ENCODE data around the gene TBC1D9.

The TBC1D9 gene

DNA sequence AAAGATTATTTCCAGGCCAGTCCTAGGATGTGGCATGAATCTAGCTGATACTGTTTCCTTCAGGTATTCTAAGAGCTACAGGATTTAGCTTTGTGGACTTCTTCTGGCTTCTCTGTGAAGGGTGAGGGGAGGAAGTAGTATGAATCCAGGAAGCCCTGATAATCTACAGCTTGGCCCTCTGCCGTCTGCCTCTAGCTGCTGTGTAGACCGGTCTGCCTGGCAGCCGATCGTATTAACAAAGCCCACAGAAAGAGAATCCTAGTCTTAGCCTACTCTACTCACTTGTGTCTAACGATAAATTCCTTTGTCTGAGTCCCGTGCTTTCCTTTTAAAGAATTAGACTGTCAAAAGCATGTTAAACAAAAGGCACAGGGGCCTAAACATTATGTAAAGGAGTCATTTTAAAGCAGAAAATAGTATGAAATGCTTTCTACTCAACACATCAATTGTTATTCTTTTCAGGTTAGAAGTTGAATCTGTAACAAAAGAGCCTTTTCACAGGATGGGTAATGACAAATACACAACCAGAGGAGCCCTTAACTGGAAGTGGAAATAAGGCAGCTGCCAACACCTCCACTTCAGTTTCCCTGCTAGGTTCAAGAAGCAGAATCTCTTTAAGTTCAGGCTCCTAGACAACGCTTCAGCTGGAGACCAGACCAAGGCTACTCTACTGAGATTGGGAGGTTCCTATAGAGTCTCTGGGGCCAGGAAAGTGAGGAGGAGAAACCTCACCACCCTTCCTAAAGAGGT is 138.5 kb downstream of the TBC1D9 start:
- no peak for DNase-seq
- Histone ChIP-seq H3K4me3 (ENCODE audit: low read length) (no peak overlapping the region), H3K9ac (ENCODE audit: low read length) (no peak overlapping the region), H3K4me2 (ENCODE audit: low read depth, low read length) (no peak overlapping the region), H3K27me3 (replicated peaks; ENCODE audit: insufficient read depth, low read length) (no peaks in the 10 kb centered on the region), H4K20me1 (ENCODE audit: insufficient read depth, low read length) (no peaks in the 10 kb centered on the region; the same call in 1 of the 2 replicates), H3K36me3 (replicated peaks; ENCODE audit: insufficient read depth, low read length) (no peaks in the 10 kb centered on the region), H2AFZ (ENCODE audit: low read length) (no peak overlapping the region), H3K9me3 (replicated peaks; ENCODE audit: insufficient read depth, low read length) (no peaks in the 10 kb centered on the region), H3K4me1 (ENCODE audit: low read length) (0 out of 2 replicates have a peak, but pooled peaks cover 3% of the 10 kb centered on the region), H3K79me2 (ENCODE audit: low read length) (no peaks in the 10 kb centered on the region), H3K27ac (ENCODE audit: low read length) (no peak overlapping the region), H3K9me2 (replicated peaks; ENCODE audit: insufficient read depth, low read length) (no peaks in the 10 kb centered on the region), H3F3A (ENCODE audit: insufficient read depth, low read length) (no peaks in the 10 kb centered on the region)
- TF ChIP-seq EZH2 (optimal IDR thresholded peaks at IDR 0.05; ENCODE audit: low read depth, low read length) (no peak), EZH2phosphoT487 (IDR thresholded peaks at IDR 0.05; ENCODE audit: low read length) (no peak)
- TF ChIP-seq, protein P1, sequence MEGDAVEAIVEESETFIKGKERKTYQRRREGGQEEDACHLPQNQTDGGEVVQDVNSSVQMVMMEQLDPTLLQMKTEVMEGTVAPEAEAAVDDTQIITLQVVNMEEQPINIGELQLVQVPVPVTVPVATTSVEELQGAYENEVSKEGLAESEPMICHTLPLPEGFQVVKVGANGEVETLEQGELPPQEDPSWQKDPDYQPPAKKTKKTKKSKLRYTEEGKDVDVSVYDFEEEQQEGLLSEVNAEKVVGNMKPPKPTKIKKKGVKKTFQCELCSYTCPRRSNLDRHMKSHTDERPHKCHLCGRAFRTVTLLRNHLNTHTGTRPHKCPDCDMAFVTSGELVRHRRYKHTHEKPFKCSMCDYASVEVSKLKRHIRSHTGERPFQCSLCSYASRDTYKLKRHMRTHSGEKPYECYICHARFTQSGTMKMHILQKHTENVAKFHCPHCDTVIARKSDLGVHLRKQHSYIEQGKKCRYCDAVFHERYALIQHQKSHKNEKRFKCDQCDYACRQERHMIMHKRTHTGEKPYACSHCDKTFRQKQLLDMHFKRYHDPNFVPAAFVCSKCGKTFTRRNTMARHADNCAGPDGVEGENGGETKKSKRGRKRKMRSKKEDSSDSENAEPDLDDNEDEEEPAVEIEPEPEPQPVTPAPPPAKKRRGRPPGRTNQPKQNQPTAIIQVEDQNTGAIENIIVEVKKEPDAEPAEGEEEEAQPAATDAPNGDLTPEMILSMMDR (IDR thresholded peaks at IDR 0.05; ENCODE audit: low read length), result no peak

DNA sequence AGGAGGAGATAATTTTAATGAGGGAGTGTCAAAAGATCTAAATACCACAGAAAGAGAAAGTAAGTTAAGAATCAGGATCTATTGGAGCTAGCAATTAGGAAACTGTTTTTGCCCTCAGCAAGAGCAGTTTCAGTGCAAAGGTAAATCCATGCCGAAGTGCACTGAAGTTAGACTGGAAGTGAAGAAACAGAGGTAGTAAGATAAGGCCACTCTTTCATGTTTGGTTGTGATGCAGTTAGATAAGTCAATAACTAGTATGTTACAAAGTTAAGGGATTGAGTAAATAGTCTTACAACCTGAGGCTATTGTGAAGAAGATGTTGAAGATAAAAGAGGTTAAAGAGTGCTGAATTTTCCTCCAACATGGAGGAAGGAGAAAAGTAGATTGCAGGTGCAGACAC is 140.7 kb downstream of the TBC1D9 start:
- no peaks in the 10 kb centered on the region for H3K79me2 ChIP-seq (ENCODE audit: low read length)
- no peak overlapping the region for H3K27ac ChIP-seq (ENCODE audit: low read length)
- H3F3A ChIP-seq (ENCODE audit: insufficient read depth, low read length), result no peaks in the 10 kb centered on the region
- no peaks in the 10 kb centered on the region for H3K27me3 ChIP-seq (replicated peaks; ENCODE audit: insufficient read depth, low read length)
- H3K4me3 ChIP-seq (ENCODE audit: low read length), result no peak overlapping the region
- no peak overlapping the region for H3K9ac ChIP-seq (ENCODE audit: low read length)
- H3K9me3 ChIP-seq (replicated peaks; ENCODE audit: insufficient read depth, low read length), result no peaks in the 10 kb centered on the region
- no peak overlapping the region for H2AFZ ChIP-seq (ENCODE audit: low read length)
- TF ChIP-seq, protein P1 (IDR thresholded peaks at IDR 0.05; ENCODE audit: low read length), result no peak
- TF ChIP-seq EZH2phosphoT487 (IDR thresholded peaks at IDR 0.05; ENCODE audit: low read length), result no peak
- TF ChIP-seq EZH2 (optimal IDR thresholded peaks at IDR 0.05; ENCODE audit: low read depth, low read length), result no peak
- H3K9me2 ChIP-seq (replicated peaks; ENCODE audit: insufficient read depth, low read length), result no peaks in the 10 kb centered on the region
- no peaks in the 10 kb centered on the region for H3K36me3 ChIP-seq (replicated peaks; ENCODE audit: insufficient read depth, low read length)
- no peaks in the 10 kb centered on the region for H4K20me1 ChIP-seq (ENCODE audit: insufficient read depth, low read length)
- no peak for DNase-seq
- H3K4me1 ChIP-seq (ENCODE audit: low read length), result peaks cover 10% of the 10 kb centered on the region; the same call in 1 of the 2 replicates
- H3K4me2 ChIP-seq (ENCODE audit: low read depth, low read length), result no peak overlapping the region

DNA sequence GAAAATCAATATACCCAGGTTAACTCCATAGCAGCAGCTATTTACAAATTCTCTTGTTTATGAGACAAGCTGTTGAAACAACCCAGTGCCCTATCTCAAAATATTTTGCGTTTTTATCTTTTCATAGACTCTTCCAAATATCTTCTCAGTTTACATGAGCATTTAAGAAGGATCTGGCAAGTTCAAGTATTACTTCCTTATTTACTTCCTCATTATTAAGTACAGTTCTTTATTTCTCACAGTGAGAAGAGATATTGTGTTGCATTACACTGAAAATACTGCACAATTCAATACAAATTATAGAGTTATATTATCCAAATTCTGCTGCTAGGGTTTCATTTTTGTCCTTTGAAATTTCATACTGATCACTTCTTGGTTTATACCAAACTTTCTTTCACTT is 143.8 kb downstream of the TBC1D9 start:
- no peak for TF ChIP-seq EZH2phosphoT487 (IDR thresholded peaks at IDR 0.05; ENCODE audit: low read length)
- TF ChIP-seq, protein P1 (IDR thresholded peaks at IDR 0.05; ENCODE audit: low read length), result no peak

More for the DNA sequence above, 143.8 kb downstream of the TBC1D9 start:
- Histone ChIP-seq H2AFZ (ENCODE audit: low read length) (no peak overlapping the region), H3K4me1 (ENCODE audit: low read length) (peaks cover 10% of the 10 kb centered on the region; the same call in 1 of the 2 replicates), H3K9ac (ENCODE audit: low read length) (no peak overlapping the region), H3F3A (ENCODE audit: insufficient read depth, low read length) (no peaks in the 10 kb centered on the region), H3K4me2 (ENCODE audit: low read depth, low read length) (no peak overlapping the region), H3K9me2 (replicated peaks; ENCODE audit: insufficient read depth, low read length) (no peaks in the 10 kb centered on the region), H3K27ac (ENCODE audit: low read length) (no peak overlapping the region), H3K79me2 (ENCODE audit: low read length) (no peaks in the 10 kb centered on the region), H3K9me3 (replicated peaks; ENCODE audit: insufficient read depth, low read length) (no peaks in the 10 kb centered on the region), H3K36me3 (replicated peaks; ENCODE audit: insufficient read depth, low read length) (no peaks in the 10 kb centered on the region), H3K4me3 (ENCODE audit: low read length) (no peak overlapping the region), H3K27me3 (replicated peaks; ENCODE audit: insufficient read depth, low read length) (no peaks in the 10 kb centered on the region), H4K20me1 (ENCODE audit: insufficient read depth, low read length) (no peaks in the 10 kb centered on the region)
- no peak for DNase-seq

All from MM.1S (cell line).